Medulla oblongata (tissue), 1 donor: ENCODE results near the gene CA11.
"Not testable (repeated sequence)": the region's sequence is repeated elsewhere in the genome, so short reads cannot be mapped to it uniquely, and the experiment has no call there.

Source experiments
- DNase-seq: peaks from one replicate; pipeline ENCODE4 v3.0.0-alpha.2; 2015; ENCODE audit errors: extremely low spot score

CA11 gene

GRCh38 chr19:48669903-48670668, 24.1 kb upstream of the CA11 start:
- no peak for DNase-seq

GRCh38 chr19:48668761-48669160, 22.8 kb upstream of the CA11 start:
- DNase-seq: no peak

GRCh38 chr19:48668332-48668731, 22.3 kb upstream of the CA11 start:
- no peak for DNase-seq

- DNase-seq: no peak
These were observed 19.8 kb upstream of the CA11 start for GRCh38 chr19:48665786-48666185.

GRCh38 chr19:48664476-48664875, 18.5 kb upstream of the CA11 start:
- DNase-seq: no peak

- DNase-seq: no peak
These were observed 17.7 kb upstream of the CA11 start for GRCh38 chr19:48663667-48664066.

GRCh38 chr19:48661711-48662090, 15.7 kb upstream of the CA11 start:
- no peak for DNase-seq

- peak; percentile 95 for DNase-seq
These were observed 15.1 kb upstream of the CA11 start for GRCh38 chr19:48660852-48661710.

- DNase-seq: peak; percentile 39
These were observed 13.8 kb upstream of the CA11 start for GRCh38 chr19:48659768-48660167.

- no peak for DNase-seq
These were observed 12.5 kb upstream of the CA11 start for GRCh38 chr19:48658483-48658882.

GRCh38 chr19:48657828-48658227, 11.8 kb upstream of the CA11 start:
- DNase-seq: not testable (repeated sequence)

GRCh38 chr19:48656840-48657474, 11.0 kb upstream of the CA11 start:
- DNase-seq: no peak

GRCh38 chr19:48654299-48655059, 8.5 kb upstream of the CA11 start:
- no peak for DNase-seq

- no peak for DNase-seq
These were observed 5.7 kb upstream of the CA11 start for GRCh38 chr19:48651683-48652048.

- DNase-seq: no peak
These were observed 5.1 kb upstream of the CA11 start for GRCh38 chr19:48650974-48651682.

GRCh38 chr19:48648134-48648533, 2.1 kb upstream of the CA11 start:
- DNase-seq: no peak

GRCh38 chr19:48646722-48647216, 782 bp upstream of the CA11 start:
- no peak for DNase-seq

GRCh38 chr19:48645620-48646000, 377 bp downstream of the CA11 start:
- peak; percentile 55 for DNase-seq

GRCh38 chr19:48644839-48645619, 958 bp downstream of the CA11 start:
- DNase-seq: peak; percentile 89

GRCh38 chr19:48644355-48644754, 1.6 kb downstream of the CA11 start:
- DNase-seq: peak; percentile 38
